ENCODE measurements around the gene LRRC9. TPM values are rescaled to one million over a fixed set of nuclear protein-coding genes. Genes with fewer than 3 reads are reported as not detected.
"Not testable (repeated sequence)": the region's sequence is repeated elsewhere in the genome, so short reads cannot be mapped to it uniquely, and the experiment has no call there.

LRRC9 gene
- total and polyA plus RNA-seq, 2 of the 13 experiments (the other 11 are each of a cell fraction or from before 2014, with no cell fraction given) = 0.08 to 0.18 TPM

DNA sequence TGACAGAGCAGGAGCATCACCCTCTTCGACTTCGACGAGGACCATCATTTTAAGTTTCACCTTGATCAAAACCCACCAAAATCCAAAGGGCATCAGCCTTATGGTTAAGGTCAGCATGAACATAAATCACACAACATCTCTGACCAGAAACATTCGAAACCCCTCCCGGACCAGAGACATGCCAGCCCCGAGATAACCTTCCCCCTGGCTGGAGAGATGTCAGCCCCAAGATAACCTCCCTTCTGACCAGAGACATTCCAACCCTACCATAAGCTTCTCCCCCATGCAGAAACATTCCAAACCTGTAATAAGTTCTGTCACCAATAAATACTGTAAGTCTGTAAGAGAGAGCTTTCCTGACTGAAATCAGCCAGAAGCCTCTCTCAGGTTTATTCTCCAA lies 178.0 kb downstream of the LRRC9 start:
- no peak for TF ChIP-seq ARNT (IDR thresholded peaks at IDR 0.05)
- no peak for TF ChIP-seq ZNF18 (CRISPR knock-in tag; IDR thresholded peaks at IDR 0.05; ENCODE audit: insufficient replicate concordance)
- no peak for TF ChIP-seq HNF1B (CRISPR knock-in tag; IDR thresholded peaks at IDR 0.05)
- intact Hi-C loops (cut with micrococcal nuclease; ENCODE audit: unreplicated experiment) = no loop called here
- ChIA-PET CTCF (ENCODE audit: low intra/inter-chr PET ratio, low total read pairs) (no interaction called here), POLR2A (no interaction called here)
- H3K4me1 ChIP-seq (ENCODE audit: insufficient read depth, low read length) = peaks cover 33% of the 10 kb centered on the region
- ATAC-seq (no peak), FAIRE-seq (no peak), DNase-seq (ENCODE audit: low spot score) (no peak)
- H3K27me3 ChIP-seq (ENCODE audit: control insufficient read depth in 1 of 2, insufficient read depth in 2 of 2, low read length in 2 of 2) = no peaks in the 10 kb centered on the region
- H3K4me3 ChIP-seq (replicated peaks in 1 of 3; ENCODE audit: insufficient read depth in 1 of 3, low read depth in 2 of 3, low read length in 3 of 3) = no peak overlapping the region
- H3K9ac ChIP-seq (ENCODE audit: insufficient read depth, low read depth, low read length) = no peak overlapping the region
- peaks cover 87% of the 10 kb centered on the region for H3K79me2 ChIP-seq (ENCODE audit: insufficient read depth, low read length)
- peaks cover 7 to 13% of the 10 kb centered on the region in 2 experiments; a peak in 4 of 5 replicates for H3K36me3 ChIP-seq (replicated peaks in 1 of 2; ENCODE audit: control insufficient read depth in 1 of 2, insufficient read depth in 2 of 2, low read length in 2 of 2)
- in situ Hi-C loops (cut with HindIII; ENCODE audit: extremely low pct_ligation_motif_present, low pct_unique_long_range_greater_than_20kb) = no loop called here
- H3K4me2 ChIP-seq (ENCODE audit: low read depth, low read length) = no peak overlapping the region
- H2AFZ ChIP-seq (ENCODE audit: low read length) = no peak overlapping the region
- 0 out of 2 replicates have a peak, but pooled peaks cover 3% of the 10 kb centered on the region for H4K20me1 ChIP-seq (ENCODE audit: insufficient read depth, low read length)
- H3K9me3 ChIP-seq (ENCODE audit: low read length) = no peaks in the 10 kb centered on the region
- no TSS peak for BruUV-seq (replicated peaks)
- 97% methylated on average over 3 of the region's 6 CpGs for WGBS (ENCODE audit: low lambda C conversion rate)
- no peak overlapping the region for H3K27ac ChIP-seq (ENCODE audit: extremely low read length, insufficient read depth, low read length)

DNA sequence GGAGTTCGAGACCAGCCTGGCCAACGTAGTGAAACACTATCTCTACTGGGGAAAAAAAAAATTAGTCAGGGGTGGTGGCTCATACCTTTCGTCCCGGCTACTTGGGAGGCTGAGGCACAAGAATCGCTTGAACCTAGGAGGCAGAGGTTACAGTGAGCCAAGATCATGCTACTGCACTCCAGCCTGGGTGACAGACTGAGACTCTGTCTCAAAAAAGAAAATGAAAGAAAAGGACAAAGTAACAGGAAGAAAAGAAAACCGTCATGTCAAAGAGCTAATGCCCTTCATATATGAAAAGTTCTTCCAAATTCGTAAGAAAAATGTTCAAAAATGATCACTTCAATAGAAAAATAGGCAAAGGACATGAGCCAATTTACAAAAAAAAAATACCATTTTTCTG lies 179.9 kb downstream of the LRRC9 start:
- POLR2A ChIA-PET; DNase-seq (ENCODE audit: low spot score); H3K4me3 ChIP-seq (replicated peaks in 1 of 3; ENCODE audit: insufficient read depth in 1 of 3, low read depth in 2 of 3, low read length in 3 of 3); H3K27me3 ChIP-seq (ENCODE audit: control insufficient read depth in 1 of 2, insufficient read depth in 2 of 2, low read length in 2 of 2); H3K9me3 ChIP-seq (ENCODE audit: low read length); H3K27ac ChIP-seq (ENCODE audit: extremely low read length, insufficient read depth, low read length); in situ Hi-C loops (cut with HindIII; ENCODE audit: extremely low pct_ligation_motif_present, low pct_unique_long_range_greater_than_20kb); H2AFZ ChIP-seq (ENCODE audit: low read length); H3K4me2 ChIP-seq (ENCODE audit: low read depth, low read length); CTCF ChIA-PET (ENCODE audit: low intra/inter-chr PET ratio, low total read pairs); BruUV-seq (replicated peaks); H4K20me1 ChIP-seq (ENCODE audit: insufficient read depth, low read length); H3K9ac ChIP-seq (ENCODE audit: insufficient read depth, low read depth, low read length); intact Hi-C loops (cut with micrococcal nuclease; ENCODE audit: unreplicated experiment); ATAC-seq; FAIRE-seq: not testable (repeated sequence)
- peaks cover 7 to 13% of the 10 kb centered on the region in 2 experiments; a peak in 4 of 5 replicates for H3K36me3 ChIP-seq (replicated peaks in 1 of 2; ENCODE audit: control insufficient read depth in 1 of 2, insufficient read depth in 2 of 2, low read length in 2 of 2)
- H3K4me1 ChIP-seq (ENCODE audit: insufficient read depth, low read length) = peaks cover 19% of the 10 kb centered on the region
- WGBS (ENCODE audit: low lambda C conversion rate) = 98% methylated on average over 7 of the region's 7 CpGs
- peaks cover 83% of the 10 kb centered on the region for H3K79me2 ChIP-seq (ENCODE audit: insufficient read depth, low read length)

All from HepG2 (cell line).